Mesenchymal stem cell (in vitro differentiated cells and primary cell): ENCODE results near the gene KIAA1586.
"Not testable (repeated sequence)": the region's sequence is repeated elsewhere in the genome, so short reads cannot be mapped to it uniquely, and the experiment has no call there.

Experiments used
- DNase-seq: peaks from one replicate; pipeline ENCODE4 v3.0.0-alpha.2; 2013
- H2AFZ ChIP-seq: one replicate; pipeline ENCODE4 v1.6.1; 2013; ENCODE audit warnings: low read depth, mild to moderate bottlenecking, control low read depth, inconsistent platforms, low read length, moderate library complexity
- H2AK5ac ChIP-seq: 2 replicates; pipeline ENCODE4 v1.6.1; 2013; ENCODE audit warnings: low read length, moderate library complexity, mild to moderate bottlenecking, inconsistent platforms; ENCODE audit not compliant: severe bottlenecking
- H2BK120ac ChIP-seq: one replicate; pipeline ENCODE4 v1.6.1; 2013; ENCODE audit warnings: low read depth, mild to moderate bottlenecking, inconsistent platforms, low read length, moderate library complexity
- H2BK12ac ChIP-seq, 2 experiments: one replicate each; pipeline ENCODE4 v1.6.1; 2013; ENCODE audit warnings: inconsistent platforms in 2 of 2, low read length in 2 of 2, mild to moderate bottlenecking in 2 of 2, moderate library complexity in 2 of 2, control low read depth in 1 of 2
- H2BK15ac ChIP-seq: one replicate; pipeline ENCODE4 v1.6.1; 2013; ENCODE audit warnings: mild to moderate bottlenecking, low read depth, inconsistent platforms; ENCODE audit not compliant: poor library complexity, severe bottlenecking
- H2BK5ac ChIP-seq: 2 replicates; pipeline ENCODE4 v1.6.1; 2013; ENCODE audit warnings: low read depth, mild to moderate bottlenecking, low read length, control low read depth, inconsistent platforms; ENCODE audit not compliant: poor library complexity, severe bottlenecking
- H3K14ac ChIP-seq, 2 experiments: one replicate each; pipeline ENCODE4 v1.6.1; 2013; ENCODE audit warnings: inconsistent platforms in 2 of 2, low read length in 2 of 2, control low read depth in 1 of 2, mild to moderate bottlenecking in 1 of 2, moderate library complexity in 1 of 2
- H3K18ac ChIP-seq, 2 experiments: one replicate each; pipeline ENCODE4 v1.6.1; 2013; ENCODE audit warnings: inconsistent platforms in 2 of 2, low read length in 2 of 2, control low read depth in 1 of 2, low read depth in 1 of 2, mild to moderate bottlenecking in 1 of 2
- H3K23ac ChIP-seq, 2 experiments: one replicate each; pipeline ENCODE4 v1.6.1; 2013; ENCODE audit warnings: inconsistent platforms in 2 of 2, low read length in 2 of 2, mild to moderate bottlenecking in 2 of 2, moderate library complexity in 2 of 2, control low read depth in 1 of 2
- H3K27ac ChIP-seq: 2 replicates; pipeline ENCODE4 v1.5.1; 2013; ENCODE audit warnings: mild to moderate bottlenecking, moderate library complexity, low read length, control low read depth, inconsistent platforms; ENCODE audit not compliant: poor library complexity, severe bottlenecking
- H3K27me3 ChIP-seq, 2 experiments: 2 replicates each; pipeline versions ENCODE4 v1.6.1 to v1.7.0; 2013; ENCODE audit warnings: low read length in 2 of 2, mild to moderate bottlenecking in 2 of 2, moderate library complexity in 2 of 2, control low read depth in 1 of 2, inconsistent platforms in 1 of 2; ENCODE audit not compliant: control insufficient read depth in 1 of 2, insufficient read depth in 1 of 2
- H3K36me3 ChIP-seq, 2 experiments: 2 replicates each; pipeline versions ENCODE4 v1.6.1 to v1.7.0; 2013; ENCODE audit warnings: low read length in 2 of 2, control low read depth in 1 of 2, inconsistent platforms in 1 of 2, low read depth in 1 of 2, mild to moderate bottlenecking in 1 of 2; ENCODE audit not compliant: insufficient read depth in 2 of 2, control insufficient read depth in 1 of 2
- H3K4ac ChIP-seq, 2 experiments: one replicate each; pipeline ENCODE4 v1.6.1; 2013; ENCODE audit warnings: inconsistent platforms in 2 of 2, low read length in 2 of 2, mild to moderate bottlenecking in 2 of 2, moderate library complexity in 2 of 2, control low read depth in 1 of 2, low read depth in 1 of 2
- H3K4me1 ChIP-seq: 2 replicates; pipeline ENCODE4 v1.6.1; 2013; ENCODE audit warnings: low read depth, low read length, control low read depth; ENCODE audit not compliant: control insufficient read depth, insufficient read depth
- H3K4me2 ChIP-seq: 2 replicates; pipeline ENCODE4 v1.6.1; 2013; ENCODE audit warnings: low read length, mild to moderate bottlenecking, inconsistent platforms; ENCODE audit not compliant: poor library complexity, severe bottlenecking
- H3K4me3 ChIP-seq, 2 experiments: 2 replicates each; pipeline versions ENCODE4 v1.5.1 to v1.7.0; 2013; ENCODE audit warnings: low read length in 2 of 2, mild to moderate bottlenecking in 2 of 2, control low read depth in 1 of 2, low read depth in 1 of 2; ENCODE audit not compliant: insufficient read depth in 1 of 2
- H3K79me1 ChIP-seq: replicated peaks from 2 replicates; pipeline ENCODE4 v1.6.1; 2013; ENCODE audit warnings: mild to moderate bottlenecking, control low read depth, low read length, inconsistent platforms; ENCODE audit not compliant: poor library complexity, severe bottlenecking
- H3K9ac ChIP-seq: 2 replicates; pipeline ENCODE4 v1.7.0; 2013; ENCODE audit warnings: mild to moderate bottlenecking, low read length, moderate library complexity
- H3K9me3 ChIP-seq: 2 replicates; pipeline ENCODE4 v1.7.0; 2013; ENCODE audit warnings: mild to moderate bottlenecking, low read length; ENCODE audit not compliant: control insufficient read depth
- H4K8ac ChIP-seq: one replicate; pipeline ENCODE4 v1.6.1; 2013; ENCODE audit warnings: inconsistent platforms, mild to moderate bottlenecking, low read length, moderate library complexity
- H4K91ac ChIP-seq: one replicate; pipeline ENCODE4 v1.6.1; 2013; ENCODE audit warnings: mild to moderate bottlenecking, low read length, inconsistent platforms
- WGBS: methylation state at CpG from one replicate; pipeline ENCODE4 v1.1.7; 2013; ENCODE audit warnings: mixed read lengths; 5-methylcytosine and 5-hydroxymethylcytosine counted together

KIAA1586 gene

DNA sequence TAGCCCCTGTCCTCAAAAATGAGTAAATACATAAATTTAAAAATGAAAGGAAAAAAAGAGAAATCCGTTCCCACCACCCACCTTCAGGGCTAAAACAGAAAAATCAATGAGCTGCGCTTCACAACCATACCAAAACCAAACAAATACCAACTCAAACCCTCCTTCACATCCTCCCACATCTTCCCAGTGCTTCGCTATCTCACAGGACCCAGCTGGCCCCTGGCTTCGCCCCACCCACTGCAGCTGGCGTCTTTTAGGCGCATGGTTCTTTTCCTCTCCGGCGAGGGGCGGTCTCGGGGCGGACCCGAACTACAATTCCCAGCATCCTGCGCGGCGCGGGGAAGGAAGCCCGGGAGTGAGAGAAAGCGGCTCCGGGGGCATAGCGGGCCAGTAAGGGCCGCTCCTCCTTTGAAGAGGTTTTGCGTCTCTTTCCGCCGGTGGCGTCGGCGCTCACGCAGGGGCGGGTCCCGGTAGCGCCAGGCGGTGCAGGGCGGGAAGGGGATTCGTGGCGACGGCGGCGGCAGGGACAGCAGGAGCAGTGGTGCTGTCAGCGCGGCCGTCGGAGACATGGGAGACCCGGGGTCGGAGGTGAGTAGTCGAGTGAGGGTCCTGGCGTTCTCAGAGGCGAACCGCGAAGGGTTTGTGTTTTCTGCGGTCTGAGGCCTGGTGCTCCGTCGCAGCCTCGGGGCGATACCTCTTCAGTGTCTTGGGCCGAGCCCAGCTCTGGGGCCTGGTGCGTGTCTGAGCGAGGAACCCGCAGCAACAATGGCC lies 43.4 kb downstream of the KIAA1586 start, which contains the start of gene ZNF451:
Gene ZNF451, plus strand, starts transcription at position 502 of the 771 bp plus-strand sequence. Its CDS starts 66 bp downstream, at position 568.
- peak within 1 kb of the TSS; percentile 39 for H4K91ac ChIP-seq
- H2BK120ac ChIP-seq, result peak within 1 kb of the TSS; percentile 49
- H3K23ac ChIP-seq, result no peak within 1 kb of the TSS
- H2AFZ ChIP-seq, result peak within 1 kb of the TSS; percentile 76
- peak within 1 kb of the TSS in 1 of 2 experiments; percentile 55 for H3K14ac ChIP-seq
- peak within 1 kb of the TSS; percentile 77 to 91 for H3K4me3 ChIP-seq
- no peaks in the 10 kb centered on the region for H3K79me1 ChIP-seq
- H3K27me3 ChIP-seq, result no peaks in the 10 kb centered on the region
- peak within 1 kb of the TSS; percentile 89 for H3K9ac ChIP-seq
- peak within 1 kb of the TSS; percentile 67 for H2BK15ac ChIP-seq
- peak within 1 kb of the TSS in 1 of 2 experiments; percentile 30 for H3K4ac ChIP-seq
- no peaks in the 10 kb centered on the region for H3K9me3 ChIP-seq
- peak within 1 kb of the TSS; percentile 77 for H4K8ac ChIP-seq
- peak within 1 kb of the TSS; percentile 78 for H3K27ac ChIP-seq
- peaks cover 1% of the 10 kb centered on the region for H3K4me1 ChIP-seq
- peak within 1 kb of the TSS; percentile 76 for H3K4me2 ChIP-seq
- peak within 1 kb of the TSS; percentile 62 to 89 for H3K18ac ChIP-seq
- peaks cover 0 to 22% of the 10 kb centered on the region in 2 experiments for H3K36me3 ChIP-seq
- WGBS, result under 1% methylated on average over 32 of the region's 58 CpGs
- DNase-seq, result peak; percentile 98
- H2BK5ac ChIP-seq, result peak within 1 kb of the TSS; percentile 79
- no peak within 1 kb of the TSS for H2BK12ac ChIP-seq
- H2AK5ac ChIP-seq, result no peak within 1 kb of the TSS

DNA sequence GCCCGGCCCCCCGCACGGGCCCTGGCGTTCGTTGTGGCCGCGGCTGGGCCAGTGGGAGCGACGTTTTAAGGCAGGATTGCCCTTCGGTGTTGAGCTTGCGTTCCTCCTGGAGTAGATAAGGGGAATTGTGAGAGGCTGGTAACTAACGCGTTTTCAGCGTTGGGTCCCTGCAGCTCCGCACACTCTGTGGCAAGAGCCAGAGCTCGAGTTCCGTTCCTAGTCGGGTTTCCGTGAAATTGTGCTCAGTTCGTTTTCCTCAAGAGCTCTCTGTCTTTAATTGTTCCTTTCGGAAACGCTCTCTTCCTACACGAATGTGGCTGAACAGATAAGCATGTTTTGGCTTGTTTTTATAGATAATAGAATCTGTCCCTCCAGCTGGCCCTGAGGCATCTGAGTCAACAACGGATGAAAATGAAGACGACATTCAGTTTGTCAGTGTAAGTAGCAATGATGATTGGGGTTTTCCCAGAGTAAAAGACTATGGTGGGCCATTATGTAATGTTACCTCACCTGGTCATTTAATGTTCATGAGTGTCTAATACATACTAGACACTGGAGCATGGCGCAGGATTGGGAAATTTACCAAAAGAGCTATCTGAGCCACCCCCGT lies 44.1 kb downstream of the KIAA1586 start:
- peaks cover 0 to 25% of the 10 kb centered on the region in 2 experiments for H3K36me3 ChIP-seq
- DNase-seq, H3K9ac ChIP-seq, H2AFZ ChIP-seq, H3K14ac ChIP-seq, H3K27me3 ChIP-seq, H3K4me1 ChIP-seq, H4K8ac ChIP-seq, H3K4me2 ChIP-seq, H2BK5ac ChIP-seq, H3K4me3 ChIP-seq, H3K18ac ChIP-seq, H3K27ac ChIP-seq, H3K23ac ChIP-seq, H4K91ac ChIP-seq, H2BK15ac ChIP-seq, H3K4ac ChIP-seq, H2AK5ac ChIP-seq, H3K79me1 ChIP-seq, H2BK120ac ChIP-seq, H3K9me3 ChIP-seq, H2BK12ac ChIP-seq: not testable (repeated sequence)
- WGBS, result no CpG with 5 or more reads among the region's 27 CpGs

DNA sequence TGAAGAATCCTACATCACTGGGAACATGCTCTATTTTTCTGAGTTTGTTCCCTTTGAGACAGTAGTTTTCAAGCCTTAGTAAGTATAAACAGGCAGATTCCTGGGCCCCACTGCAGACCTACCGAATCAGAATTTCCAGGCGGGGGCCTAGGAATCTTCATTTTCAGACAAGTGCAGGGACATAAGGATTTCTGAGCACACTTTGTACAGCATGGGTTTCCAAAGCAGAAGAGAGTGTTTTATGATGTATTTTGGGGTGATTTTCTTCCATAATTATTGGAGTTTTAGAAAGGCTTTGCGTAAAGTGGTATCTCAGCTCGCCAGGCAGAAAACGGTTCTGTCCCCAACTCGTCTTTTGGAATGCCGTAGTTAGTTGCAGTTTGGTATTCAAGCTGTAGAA lies 44.9 kb downstream of the KIAA1586 start:
- H3K18ac ChIP-seq, H3K9me3 ChIP-seq, H4K8ac ChIP-seq, H3K14ac ChIP-seq, H2AFZ ChIP-seq, H2AK5ac ChIP-seq, H2BK12ac ChIP-seq, H3K27ac ChIP-seq, H3K4ac ChIP-seq, H3K79me1 ChIP-seq, H3K23ac ChIP-seq, H4K91ac ChIP-seq, H2BK5ac ChIP-seq, DNase-seq, H3K4me1 ChIP-seq, H3K27me3 ChIP-seq, H2BK120ac ChIP-seq, H2BK15ac ChIP-seq: not testable (repeated sequence)
- Histone ChIP-seq H3K4me3 (peak overlapping the region in 1 of 2 experiments; percentile 74), H3K4me2 (peak overlapping the region; percentile 22), H3K36me3 (peaks cover 0 to 30% of the 10 kb centered on the region in 2 experiments), H3K9ac (peak overlapping the region; percentile 65)
- 75% methylated on average over 6 of the region's 7 CpGs for WGBS

DNA sequence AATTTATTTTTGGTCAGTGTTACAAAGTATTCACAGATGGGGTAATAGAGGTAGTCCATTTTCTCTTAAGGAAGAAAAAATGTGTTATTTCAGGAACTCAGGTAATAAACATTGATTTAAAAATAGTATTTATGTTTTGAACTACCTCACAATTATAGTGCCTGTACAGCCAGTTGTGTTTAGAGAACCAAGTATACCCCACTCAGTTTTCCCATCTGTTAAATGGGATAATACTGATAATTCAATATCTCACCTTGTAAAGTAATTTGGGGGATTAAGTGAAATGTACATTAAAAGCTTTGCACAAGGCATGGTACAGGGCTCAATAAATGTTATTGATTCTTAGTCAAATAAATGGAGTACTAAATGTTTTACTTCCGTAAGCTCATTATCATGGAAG lies 48.2 kb downstream of the KIAA1586 start:
- Histone ChIP-seq H3K36me3 (peaks cover 0 to 54% of the 10 kb centered on the region in 2 experiments), H3K23ac (no peak overlapping the region), H2AK5ac (no peak overlapping the region), H4K8ac (no peak overlapping the region), H3K27ac (no peak overlapping the region), H3K79me1 (peaks cover 1% of the 10 kb centered on the region), H2AFZ (no peak overlapping the region), H2BK15ac (no peak overlapping the region), H3K4ac (no peak overlapping the region), H3K18ac (no peak overlapping the region), H3K4me2 (no peak overlapping the region), H3K14ac (no peak overlapping the region), H2BK12ac (no peak overlapping the region), H4K91ac (no peak overlapping the region), H3K9ac (peak overlapping the region; percentile 3), H3K4me1 (peaks cover 1% of the 10 kb centered on the region), H3K27me3 (no peaks in the 10 kb centered on the region), H3K4me3 (no peak overlapping the region), H3K9me3 (no peaks in the 10 kb centered on the region), H2BK5ac (no peak overlapping the region), H2BK120ac (no peak overlapping the region)
- no peak for DNase-seq
- WGBS, result no CpG with 5 or more reads among the region's 1 CpG
